Fibroblast of mammary gland (primary cell): ENCODE data around the gene ZNF618.

Experiments
- DNase-seq: peaks from one replicate; pipeline ENCODE4 v3.0.0-alpha.2; 2010; ENCODE audit warnings: low read depth
- H3K4me3 ChIP-seq: 2 replicates; pipeline ENCODE4 v1.5.1; 2011; ENCODE audit warnings: low read depth, mild to moderate bottlenecking, low read length, moderate library complexity; ENCODE audit not compliant: control insufficient read depth
- CTCF ChIP-seq: conservative IDR thresholded peaks from 2 replicates; pipeline ENCODE4 v1.5.1; 2011; ENCODE audit warnings: low read depth, low read length, inconsistent platforms; ENCODE audit not compliant: control insufficient read depth, insufficient read depth

ZNF618 gene

GRCh38 chr9:114050226-114050568, 174.1 kb downstream of the ZNF618 start:
- H3K4me3 ChIP-seq = no peak overlapping the region
- TF ChIP-seq CTCF = no peak
- no peak for DNase-seq

- H3K4me3 ChIP-seq = no peak overlapping the region
- TF ChIP-seq CTCF = no peak
- DNase-seq = no peak
Measured at GRCh38 chr9:114050646-114051045, 174.5 kb downstream of the ZNF618 start.

- H3K4me3 ChIP-seq = no peak overlapping the region
- no peak for DNase-seq
Measured at GRCh38 chr9:114051281-114051680, 175.2 kb downstream of the ZNF618 start.

GRCh38 chr9:114051706-114052105, 175.6 kb downstream of the ZNF618 start:
- TF ChIP-seq CTCF = no peak
- no peak for DNase-seq

More at GRCh38 chr9:114051281-114051680, 175.2 kb downstream of the ZNF618 start:
- no peak for TF ChIP-seq CTCF

GRCh38 chr9:114053246-114054005, 177.3 kb downstream of the ZNF618 start:
- TF ChIP-seq CTCF = no peak
- no peak for DNase-seq

More at GRCh38 chr9:114051706-114052105, 175.6 kb downstream of the ZNF618 start:
- H3K4me3 ChIP-seq = no peak overlapping the region

GRCh38 chr9:114054191-114054690, 178.1 kb downstream of the ZNF618 start:
- no peak for DNase-seq
- no peak for TF ChIP-seq CTCF
- H3K4me3 ChIP-seq = no peak overlapping the region

More at GRCh38 chr9:114053246-114054005, 177.3 kb downstream of the ZNF618 start:
- no peak overlapping the region for H3K4me3 ChIP-seq
